Activated T-cell treated with anti-CD3 and anti-CD28 coated beads, Interleukin-2, amount 50 U/mL, for 72 hours (primary cell): ENCODE results near the gene ADARB1. TPM values are rescaled to one million over a fixed set of nuclear protein-coding genes. Genes with fewer than 3 reads are reported as not detected.

Experiments
- ATAC-seq, 2 donors: fragments of 150-1000 bp; cut with Tn5 transposase; replicated peaks in 1 of 2; 2 replicates each; pipeline ENCODE4 v1.10.0; 2021; ENCODE audit warnings: moderate library complexity in 2 of 2, mild to moderate bottlenecking in 1 of 2
- DNase-seq, 2 donors: peaks; one replicate each; pipeline ENCODE4 v3.0.0; 2021 to 2022; ENCODE audit warnings: mixed read lengths in 1 of 2
- H3K27ac Mint-ChIP-seq: one replicate; pipeline ENCODE4 v1.8.0; 2022; ENCODE audit warnings: mild to moderate bottlenecking, moderate library complexity, mixed read lengths
- H3K27me3 Mint-ChIP-seq: one replicate; pipeline ENCODE4 v1.8.0; 2022; ENCODE audit warnings: low read depth, mixed read lengths
- H3K36me3 Mint-ChIP-seq, 2 donors: one replicate each; pipeline ENCODE4 v1.8.0; 2022; ENCODE audit warnings: mixed read lengths in 2 of 2, mild to moderate bottlenecking in 1 of 2; ENCODE audit not compliant: insufficient read depth in 2 of 2
- H3K4me1 Mint-ChIP-seq: one replicate; pipeline ENCODE4 v1.8.0; 2022; ENCODE audit warnings: low read depth, mixed read lengths
- H3K4me3 Mint-ChIP-seq, 2 donors: one replicate each; pipeline ENCODE4 v1.8.0; 2022; ENCODE audit warnings: mild to moderate bottlenecking in 2 of 2, mixed read lengths in 2 of 2, moderate library complexity in 2 of 2
- H3K9me3 Mint-ChIP-seq, 2 donors: one replicate each; pipeline ENCODE4 v1.8.0; 2022; ENCODE audit warnings: mixed read lengths in 2 of 2
- total RNA-seq, 2 donors: library from RNA; stranded (reverse); gene quantifications; one replicate each; pipeline ENCODE4 v1.2.3, GENCODE V29; 2022

The ADARB1 gene
- total RNA-seq, 2 donors from 2014 or later, result 41.7 to 45.3 TPM

- Mint-ChIP-seq H3K9me3 (peaks cover 0 to 2% of the 10 kb centered on the region in 2 donors), H3K27ac (peak overlapping the region; percentile 66), H3K4me3 (peak overlapping the region; percentile 44 to 51), H3K27me3 (no peaks in the 10 kb centered on the region), H3K4me1 (peaks cover 59% of the 10 kb centered on the region), H3K36me3 (no peaks in the 10 kb centered on the region)
- ATAC-seq (peak; percentile 67 to 69), DNase-seq (peak; percentile 23 to 31)
Measured at GRCh38 chr21:45104560-45104959, 30.2 kb downstream of the ADARB1 start.

GRCh38 chr21:45105906-45106485 lies 31.6 kb downstream of the ADARB1 start:
- DNase-seq, result no peak
- Mint-ChIP-seq H3K9me3 (peaks cover 0 to 2% of the 10 kb centered on the region in 2 donors), H3K4me3 (peak overlapping the region; percentile 21 to 53), H3K27me3 (no peaks in the 10 kb centered on the region), H3K4me1 (peaks cover 73% of the 10 kb centered on the region), H3K36me3 (no peaks in the 10 kb centered on the region), H3K27ac (peak overlapping the region; percentile 52)
- no peak for ATAC-seq

GRCh38 chr21:45108034-45108790 lies 33.8 kb downstream of the ADARB1 start:
- ATAC-seq (no peak), DNase-seq (no peak)
- Mint-ChIP-seq H3K9me3 (peaks cover 0 to 2% of the 10 kb centered on the region in 2 donors), H3K36me3 (no peaks in the 10 kb centered on the region), H3K4me3 (no peak overlapping the region), H3K4me1 (peaks cover 86% of the 10 kb centered on the region), H3K27ac (no peak overlapping the region), H3K27me3 (no peaks in the 10 kb centered on the region)

GRCh38 chr21:45108808-45109781 lies 34.7 kb downstream of the ADARB1 start:
- DNase-seq, result no peak

GRCh38 chr21:45109831-45110492 lies 35.6 kb downstream of the ADARB1 start:
- H3K4me3 Mint-ChIP-seq, result peak overlapping the region; percentile 72 to 91
- DNase-seq (peak; percentile 32 to 56), ATAC-seq (peak; percentile 67 to 78)
- H3K4me1 Mint-ChIP-seq, result peaks cover 75% of the 10 kb centered on the region
- peak overlapping the region; percentile 70 for H3K27ac Mint-ChIP-seq
- H3K36me3 Mint-ChIP-seq, result no peaks in the 10 kb centered on the region
- no peaks in the 10 kb centered on the region for H3K27me3 Mint-ChIP-seq
- H3K9me3 Mint-ChIP-seq, result peaks cover 0 to 2% of the 10 kb centered on the region in 2 donors

More at GRCh38 chr21:45108808-45109781, 34.7 kb downstream of the ADARB1 start:
- Mint-ChIP-seq H3K4me1 (peaks cover 79% of the 10 kb centered on the region), H3K36me3 (no peaks in the 10 kb centered on the region), H3K27ac (peak overlapping the region; percentile 70), H3K27me3 (no peaks in the 10 kb centered on the region), H3K4me3 (peak overlapping the region; percentile 72 to 91), H3K9me3 (peaks cover 0 to 2% of the 10 kb centered on the region in 2 donors)
- ATAC-seq, result peak in 1 of 2 donors; percentile 27

- DNase-seq, result no peak
- Mint-ChIP-seq H3K36me3 (no peaks in the 10 kb centered on the region), H3K4me3 (peak overlapping the region; percentile 72 to 79), H3K4me1 (peaks cover 75% of the 10 kb centered on the region), H3K9me3 (peaks cover 0 to 2% of the 10 kb centered on the region in 2 donors), H3K27me3 (no peaks in the 10 kb centered on the region), H3K27ac (peak overlapping the region; percentile 41)
- ATAC-seq, result peak in 1 of 2 donors; percentile 39
Measured at GRCh38 chr21:45110873-45111624, 36.7 kb downstream of the ADARB1 start.

GRCh38 chr21:45111703-45112102 lies 37.3 kb downstream of the ADARB1 start:
- Mint-ChIP-seq H3K4me3 (peak overlapping the region in 1 of 2 donors; percentile 55), H3K27ac (peak overlapping the region; percentile 41), H3K36me3 (no peaks in the 10 kb centered on the region), H3K4me1 (peaks cover 74% of the 10 kb centered on the region), H3K27me3 (no peaks in the 10 kb centered on the region), H3K9me3 (peaks cover 0 to 2% of the 10 kb centered on the region in 2 donors)
- ATAC-seq (no peak), DNase-seq (no peak)

- H3K4me1 Mint-ChIP-seq, result peaks cover 75% of the 10 kb centered on the region
- DNase-seq, result no peak
- no peaks in the 10 kb centered on the region for H3K27me3 Mint-ChIP-seq
- H3K4me3 Mint-ChIP-seq, result peak overlapping the region in 1 of 2 donors; percentile 55
- H3K9me3 Mint-ChIP-seq, result no peaks in the 10 kb centered on the region
- ATAC-seq, result no peak
- H3K36me3 Mint-ChIP-seq, result no peaks in the 10 kb centered on the region
- H3K27ac Mint-ChIP-seq, result no peak overlapping the region
Measured at GRCh38 chr21:45112371-45112770, 38.0 kb downstream of the ADARB1 start.

- H3K36me3 Mint-ChIP-seq, result no peaks in the 10 kb centered on the region
- no peaks in the 10 kb centered on the region for H3K27me3 Mint-ChIP-seq
- ATAC-seq (no peak), DNase-seq (no peak)
- H3K4me3 Mint-ChIP-seq, result no peak overlapping the region
- H3K4me1 Mint-ChIP-seq, result peaks cover 72% of the 10 kb centered on the region
- H3K27ac Mint-ChIP-seq, result no peak overlapping the region
- no peaks in the 10 kb centered on the region for H3K9me3 Mint-ChIP-seq
Measured at GRCh38 chr21:45113543-45113942, 39.2 kb downstream of the ADARB1 start.

GRCh38 chr21:45114072-45114471 lies 39.7 kb downstream of the ADARB1 start:
- Mint-ChIP-seq H3K27ac (no peak overlapping the region), H3K27me3 (no peaks in the 10 kb centered on the region), H3K4me1 (peaks cover 67% of the 10 kb centered on the region), H3K36me3 (no peaks in the 10 kb centered on the region), H3K9me3 (no peaks in the 10 kb centered on the region), H3K4me3 (no peak overlapping the region)
- ATAC-seq (no peak), DNase-seq (no peak)

- ATAC-seq (no peak), DNase-seq (no peak)
- no peaks in the 10 kb centered on the region for H3K36me3 Mint-ChIP-seq
- H3K4me3 Mint-ChIP-seq, result no peak overlapping the region
- H3K27me3 Mint-ChIP-seq, result no peaks in the 10 kb centered on the region
- no peaks in the 10 kb centered on the region for H3K9me3 Mint-ChIP-seq
- no peak overlapping the region for H3K27ac Mint-ChIP-seq
- H3K4me1 Mint-ChIP-seq, result peaks cover 63% of the 10 kb centered on the region
Measured at GRCh38 chr21:45114475-45114874, 40.1 kb downstream of the ADARB1 start.

- Mint-ChIP-seq H3K36me3 (no peaks in the 10 kb centered on the region), H3K4me1 (peaks cover 56% of the 10 kb centered on the region), H3K27ac (no peak overlapping the region), H3K4me3 (no peak overlapping the region), H3K9me3 (no peaks in the 10 kb centered on the region), H3K27me3 (no peaks in the 10 kb centered on the region)
- ATAC-seq (no peak), DNase-seq (no peak)
Measured at GRCh38 chr21:45115141-45115540, 40.8 kb downstream of the ADARB1 start.
